GM19035 (cell line): ENCODE measurements around the gene NFATC1.

Experiments
- ATAC-seq: cut with Tn5 transposase; IDR thresholded peaks from one replicate; pipeline ENCODE4 v1.9.1; 2021; ENCODE audit not compliant: unreplicated experiment

The NFATC1 gene

DNA sequence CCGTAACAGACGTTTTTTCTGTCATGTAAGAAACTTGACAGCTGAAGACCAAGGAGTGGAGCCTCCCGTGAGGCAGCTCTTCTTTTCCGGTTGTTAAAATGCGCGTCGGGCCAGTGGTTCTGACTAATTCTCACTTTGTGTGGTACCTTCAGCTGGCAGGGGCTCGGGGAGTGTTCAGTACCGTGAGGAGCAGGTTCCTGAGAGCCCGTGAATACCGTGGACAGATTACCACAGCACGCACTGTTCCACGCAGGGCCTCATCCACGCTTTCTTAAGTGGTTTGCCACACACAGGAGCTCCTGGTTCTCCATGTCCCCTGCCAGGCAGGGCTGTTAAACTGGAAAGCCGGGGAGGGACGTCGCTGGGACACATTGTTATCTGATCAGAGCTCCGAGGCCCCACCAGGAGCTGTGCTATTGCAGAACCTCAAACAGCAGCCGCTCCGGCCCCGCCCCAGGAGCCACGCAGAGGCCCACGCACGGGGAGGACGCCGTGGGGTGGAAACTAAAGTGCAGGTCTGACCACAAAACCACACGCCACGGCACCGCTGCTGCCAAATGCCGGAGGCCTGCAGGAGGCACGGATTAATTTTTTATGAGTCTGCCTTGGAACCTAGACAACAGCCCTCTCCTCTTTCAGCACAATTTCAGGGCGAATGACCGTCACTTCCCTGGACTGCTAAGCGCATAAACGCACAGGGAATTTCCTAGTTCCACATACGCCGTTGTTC, 43.3 kb downstream of the NFATC1 start:
- no peak for ATAC-seq

DNA sequence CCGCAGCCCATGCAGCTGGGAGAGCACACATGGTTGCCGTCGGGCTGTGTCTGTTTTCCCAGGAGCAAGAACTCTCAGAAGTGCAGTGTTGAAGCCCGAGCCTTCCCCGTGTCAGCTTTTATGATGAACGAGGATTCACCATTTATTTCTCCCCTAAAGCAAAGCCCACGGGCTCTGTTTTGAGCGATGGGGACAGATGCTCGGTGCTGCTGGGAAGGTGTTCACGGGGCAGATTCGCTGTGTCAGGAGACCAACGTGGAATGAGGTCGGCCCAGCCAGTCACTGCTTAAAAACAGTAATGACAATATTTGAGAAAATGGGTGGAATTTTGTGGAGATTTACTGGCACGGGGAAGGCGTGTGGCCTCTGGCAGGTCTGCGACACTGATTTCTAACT, 43.9 kb downstream of the NFATC1 start:
- no peak for ATAC-seq

DNA sequence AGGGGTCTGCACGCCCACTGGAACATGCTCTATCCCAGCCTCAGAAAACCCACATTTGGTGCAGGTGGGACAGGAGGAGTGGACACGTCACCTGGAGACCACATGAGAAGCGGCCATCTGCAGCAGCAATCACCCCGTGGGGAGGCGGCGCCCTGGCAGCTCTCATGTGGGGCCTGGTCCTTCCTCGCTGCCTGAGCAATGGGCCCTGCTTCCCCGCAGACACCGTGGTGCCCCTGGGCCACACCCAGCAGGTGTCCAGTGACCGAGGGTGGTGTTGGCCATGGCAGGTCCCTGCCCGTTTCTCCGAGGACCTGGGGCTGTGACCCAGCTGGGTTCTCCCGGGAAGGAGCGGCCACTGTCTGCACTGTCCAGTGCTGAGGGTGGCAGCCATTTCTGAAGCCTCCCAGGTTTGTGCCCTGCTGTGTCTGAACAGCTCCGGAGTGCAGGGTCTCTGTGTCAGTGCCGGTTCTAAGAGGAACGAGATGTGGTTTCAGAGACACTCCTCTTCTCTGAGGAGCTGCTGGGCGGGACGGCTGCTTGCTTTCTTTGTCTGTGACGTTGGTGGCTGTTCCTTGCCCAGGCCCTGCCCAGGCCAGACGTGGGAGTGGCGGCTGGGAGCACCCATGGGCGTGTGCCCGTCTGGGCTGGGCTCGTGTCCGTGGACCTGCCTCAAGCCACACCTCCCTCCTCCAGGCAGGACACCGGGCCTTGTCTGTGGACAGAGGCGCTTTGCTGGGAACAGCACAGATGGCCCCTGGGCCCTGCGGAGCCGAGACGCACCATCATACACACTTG, 44.8 kb downstream of the NFATC1 start:
- no peak for ATAC-seq

DNA sequence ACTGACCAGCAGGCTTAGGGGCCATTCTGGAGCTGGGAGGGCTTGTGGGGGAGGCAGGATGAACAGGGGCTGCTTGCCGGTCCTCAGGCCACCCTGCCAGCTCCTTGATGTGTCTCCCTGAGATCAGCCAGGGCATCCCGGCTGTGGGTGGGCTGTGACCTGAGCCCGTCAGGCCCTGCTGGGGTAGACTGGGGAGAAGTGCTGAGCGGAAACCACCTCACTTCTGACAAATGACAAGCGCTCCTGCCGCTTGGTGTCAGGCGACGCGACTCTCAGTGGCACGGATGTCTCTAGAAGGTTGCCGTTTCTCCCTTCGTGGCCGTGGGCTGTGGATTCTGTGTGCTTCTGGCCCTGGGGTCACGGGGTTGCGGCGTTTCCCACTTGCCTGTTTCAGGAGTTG, 45.7 kb downstream of the NFATC1 start:
- ATAC-seq, result no peak

DNA sequence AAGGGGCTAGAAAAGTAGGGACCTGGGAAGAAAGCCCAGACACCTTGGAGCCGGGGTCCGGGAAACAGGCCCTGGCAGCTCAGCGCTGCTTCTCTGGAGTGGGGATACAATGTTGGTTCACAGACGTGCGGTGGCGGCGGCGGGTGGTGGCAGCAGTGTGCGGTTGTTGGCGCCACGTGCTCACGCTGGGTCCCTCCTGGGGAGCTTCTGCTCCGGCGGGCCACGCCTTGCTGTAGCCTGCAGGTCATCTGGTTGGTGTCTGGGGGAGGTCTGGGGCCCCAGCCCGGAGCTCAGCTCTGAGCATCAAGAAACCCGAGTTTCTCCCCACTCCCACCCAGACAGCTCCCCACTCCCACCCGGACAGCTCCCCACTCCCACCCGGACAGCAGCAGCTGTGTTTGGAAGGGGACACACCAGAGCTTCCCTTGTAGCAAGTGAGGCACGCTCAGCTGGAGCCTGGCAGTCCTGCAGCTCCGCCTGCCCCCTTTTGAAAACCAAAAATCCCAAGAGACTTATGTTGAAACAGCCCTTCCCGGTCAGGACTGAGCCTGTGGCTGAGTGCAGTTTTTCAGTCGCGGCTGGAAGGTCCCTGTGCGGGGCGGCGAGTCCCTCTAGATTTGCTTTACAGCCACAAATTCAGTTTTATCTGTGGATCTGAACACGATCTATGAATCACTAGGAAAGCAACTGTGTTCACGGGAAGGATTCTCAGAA, 46.9 kb downstream of the NFATC1 start:
- ATAC-seq, result no peak

DNA sequence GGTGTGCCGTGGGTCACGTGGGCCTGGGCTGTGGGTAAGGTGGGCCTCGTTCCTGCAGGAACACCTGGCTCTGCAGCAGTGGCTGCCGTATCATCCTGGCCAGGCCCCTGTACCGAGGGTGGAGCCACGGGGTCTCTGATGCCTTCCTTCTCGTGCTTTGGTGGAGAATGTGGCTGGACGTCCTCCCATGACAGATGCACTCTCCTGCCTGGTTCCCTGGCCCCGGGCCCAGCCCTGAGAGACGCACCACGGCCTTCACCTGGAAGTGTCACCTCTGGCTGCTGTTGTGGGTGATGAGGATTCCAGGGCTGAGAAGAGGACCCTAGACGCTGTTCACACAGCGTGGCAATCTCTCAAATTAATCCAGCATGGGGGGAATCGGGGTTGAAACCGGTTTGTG, 49.5 kb downstream of the NFATC1 start:
- ATAC-seq, result no peak

DNA sequence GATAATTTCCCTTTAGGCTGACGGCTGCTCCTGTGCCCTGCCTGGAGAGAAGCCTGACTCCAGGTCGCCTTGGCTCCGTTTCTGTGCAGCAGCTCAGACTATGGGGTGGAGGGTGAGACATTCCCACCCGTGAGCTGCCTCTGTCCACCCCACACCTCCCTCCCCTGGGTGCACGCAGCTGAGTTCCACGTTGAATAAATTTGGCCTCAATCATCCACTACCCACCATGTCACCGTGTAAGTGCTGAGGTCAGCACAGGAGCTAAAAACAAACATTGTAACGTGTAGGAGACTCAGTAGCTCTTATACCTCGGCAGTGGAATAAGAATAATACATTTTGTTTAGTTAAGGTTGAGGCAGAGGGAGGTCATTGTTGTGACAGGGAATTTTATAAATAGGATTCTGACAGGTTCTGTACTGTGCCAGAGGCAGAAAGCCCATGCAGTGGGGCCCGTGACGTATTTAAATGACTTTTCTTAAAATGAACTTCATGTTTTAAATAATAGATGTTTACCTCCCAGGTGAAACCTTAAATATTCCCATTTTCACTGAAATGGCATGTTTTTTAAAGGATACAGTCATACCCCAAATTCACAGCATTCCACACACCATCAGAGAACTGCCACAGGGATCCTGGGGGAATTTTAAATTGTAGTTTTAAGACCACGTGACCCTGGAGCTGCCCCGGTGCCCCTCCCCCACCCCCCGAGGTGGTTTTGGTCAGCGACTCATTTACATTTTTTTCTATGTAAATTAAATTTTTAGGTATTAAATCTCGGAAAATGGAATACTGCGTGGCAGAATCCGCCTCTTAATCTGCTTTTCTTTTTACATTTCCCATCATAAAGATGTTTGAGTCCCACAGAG, 50.2 kb downstream of the NFATC1 start:
- no peak for ATAC-seq

DNA sequence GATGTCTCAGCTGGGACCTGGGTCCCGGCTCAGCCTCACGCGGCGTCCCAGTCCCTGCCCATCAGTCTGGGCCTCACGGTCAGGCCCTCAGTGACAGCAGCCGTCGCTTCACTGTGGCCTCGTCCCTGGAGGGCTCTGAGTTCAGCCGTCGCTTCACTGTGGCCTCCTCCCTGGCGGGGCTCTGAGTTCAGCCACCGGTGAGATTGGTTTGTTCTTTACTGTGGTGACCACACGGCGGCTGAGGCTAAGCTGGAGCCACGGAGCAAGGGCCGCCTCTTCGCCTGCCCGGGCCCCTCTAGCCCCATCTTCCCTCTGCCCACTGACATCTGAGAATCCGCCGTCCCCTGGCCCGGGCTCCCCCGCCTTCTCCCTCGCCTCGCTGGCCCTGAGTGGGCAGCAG, 51.2 kb downstream of the NFATC1 start:
- ATAC-seq, result no peak

DNA sequence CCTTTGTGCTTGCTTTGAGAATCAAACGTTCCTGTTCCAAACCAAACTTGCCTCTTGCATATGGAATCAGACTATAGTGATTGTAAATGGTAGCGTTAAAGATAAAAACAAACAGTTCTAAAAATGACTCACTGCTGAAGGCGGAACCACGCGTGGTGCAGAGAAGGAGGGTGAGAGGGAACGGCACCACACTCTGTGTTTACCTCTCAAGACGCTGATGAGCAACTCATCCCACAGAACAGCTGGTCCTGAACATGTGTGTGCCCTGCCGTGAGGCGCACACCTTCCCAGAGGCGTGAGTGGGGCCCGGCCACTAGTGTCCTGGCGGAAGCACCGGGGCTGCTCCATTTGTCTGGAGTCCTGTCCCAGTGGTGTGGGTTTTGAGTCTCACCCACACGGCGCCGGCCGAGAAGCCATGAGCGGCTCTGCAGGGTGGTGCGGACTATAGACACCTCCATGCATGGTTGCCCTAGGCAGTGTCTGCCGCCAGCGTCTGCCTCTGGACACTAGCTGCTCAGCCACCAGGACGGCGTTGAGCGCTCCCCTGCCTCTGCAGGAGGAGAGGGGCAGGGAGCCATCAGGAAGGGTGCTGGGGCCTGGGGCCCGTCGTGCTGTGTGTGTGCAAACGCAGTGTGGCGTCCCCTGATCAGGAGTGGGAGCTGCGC, 52.1 kb downstream of the NFATC1 start:
- no peak for ATAC-seq

DNA sequence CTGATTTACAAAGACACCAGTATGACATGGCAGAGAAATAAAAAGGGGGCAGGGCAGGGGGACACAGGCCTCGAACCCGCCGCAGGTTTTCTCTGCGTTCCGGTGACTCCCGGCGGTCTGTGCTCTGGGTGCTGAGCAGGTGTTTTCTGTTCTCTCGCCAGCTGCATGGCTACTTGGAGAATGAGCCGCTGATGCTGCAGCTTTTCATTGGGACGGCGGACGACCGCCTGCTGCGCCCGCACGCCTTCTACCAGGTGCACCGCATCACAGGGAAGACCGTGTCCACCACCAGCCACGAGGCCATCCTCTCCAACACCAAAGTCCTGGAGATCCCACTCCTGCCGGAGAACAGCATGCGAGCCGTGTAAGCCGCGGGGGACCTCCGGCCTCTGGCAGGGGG, 52.9 kb downstream of the NFATC1 start:
- no peak for ATAC-seq

DNA sequence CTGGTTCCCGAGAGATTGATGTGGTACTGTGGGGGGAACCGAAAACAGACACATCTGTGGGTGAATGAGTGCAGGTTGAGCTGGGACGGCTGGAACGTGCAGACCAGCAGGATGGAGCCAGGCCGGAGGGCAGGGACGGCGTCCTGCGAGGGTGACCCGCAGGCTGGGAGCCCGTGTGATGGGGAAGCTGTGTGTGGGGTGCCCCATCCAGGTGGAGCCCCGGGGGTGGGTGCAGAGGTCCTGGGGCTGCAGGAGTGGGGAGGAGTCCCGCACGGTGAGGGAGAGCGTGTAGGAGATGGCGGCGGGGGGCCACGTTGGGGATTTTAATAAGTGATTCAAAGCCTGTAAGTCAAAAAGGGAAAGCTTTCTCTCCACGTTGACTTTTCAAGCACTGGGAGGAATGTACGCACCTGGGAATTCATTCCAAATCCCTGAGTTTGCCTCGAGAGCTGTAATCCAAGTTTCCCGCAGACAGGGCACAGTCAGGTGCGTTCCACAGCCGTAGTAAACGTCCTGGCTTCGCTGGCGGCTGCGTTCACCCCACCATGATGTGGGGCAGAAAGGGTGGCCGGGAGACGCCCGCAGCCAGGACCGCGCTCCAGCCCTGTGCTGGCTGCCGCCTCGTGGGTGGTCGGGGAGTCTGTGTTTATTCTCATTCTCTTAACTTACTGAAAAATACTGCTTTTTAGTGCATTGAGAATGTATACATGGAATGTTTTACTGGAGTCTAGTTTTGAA, 54.0 kb downstream of the NFATC1 start:
- no peak for ATAC-seq

DNA sequence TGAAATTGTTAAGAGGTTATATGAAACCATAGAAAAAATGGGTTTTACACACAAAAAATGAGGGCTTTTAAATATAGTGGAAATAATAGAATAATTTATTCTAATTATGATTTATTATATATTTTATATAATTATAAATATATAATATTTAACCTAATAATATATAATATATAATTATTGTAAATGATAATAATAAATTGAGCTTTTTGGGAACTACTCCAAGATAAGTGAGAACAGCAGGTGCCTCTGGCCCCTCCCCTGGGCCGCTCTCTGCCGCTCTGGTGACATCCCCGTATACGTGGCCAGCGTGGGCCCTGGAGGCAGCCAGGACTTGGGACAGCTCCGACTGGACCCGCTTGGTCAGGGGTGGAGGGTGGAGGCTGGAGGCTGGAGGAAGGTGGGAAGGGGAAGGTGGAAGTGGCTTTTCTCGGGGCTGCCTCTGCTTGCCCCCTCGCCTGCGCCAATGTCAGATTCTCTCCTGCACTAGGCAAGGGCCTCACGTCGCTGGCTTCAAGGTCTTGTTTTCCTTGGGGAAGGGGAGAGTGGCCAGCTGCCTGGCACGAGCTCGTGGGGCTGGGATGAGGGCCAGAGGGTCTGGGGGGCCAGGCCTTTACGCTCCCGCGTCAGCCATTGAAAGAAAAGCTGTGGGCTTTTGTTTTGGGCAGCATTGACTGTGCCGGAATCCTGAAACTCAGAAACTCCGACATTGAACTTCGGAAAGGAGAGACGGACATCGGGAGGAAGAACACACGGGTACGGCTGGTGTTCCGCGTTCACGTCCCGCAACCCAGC, 54.8 kb downstream of the NFATC1 start:
- ATAC-seq, result no peak

DNA sequence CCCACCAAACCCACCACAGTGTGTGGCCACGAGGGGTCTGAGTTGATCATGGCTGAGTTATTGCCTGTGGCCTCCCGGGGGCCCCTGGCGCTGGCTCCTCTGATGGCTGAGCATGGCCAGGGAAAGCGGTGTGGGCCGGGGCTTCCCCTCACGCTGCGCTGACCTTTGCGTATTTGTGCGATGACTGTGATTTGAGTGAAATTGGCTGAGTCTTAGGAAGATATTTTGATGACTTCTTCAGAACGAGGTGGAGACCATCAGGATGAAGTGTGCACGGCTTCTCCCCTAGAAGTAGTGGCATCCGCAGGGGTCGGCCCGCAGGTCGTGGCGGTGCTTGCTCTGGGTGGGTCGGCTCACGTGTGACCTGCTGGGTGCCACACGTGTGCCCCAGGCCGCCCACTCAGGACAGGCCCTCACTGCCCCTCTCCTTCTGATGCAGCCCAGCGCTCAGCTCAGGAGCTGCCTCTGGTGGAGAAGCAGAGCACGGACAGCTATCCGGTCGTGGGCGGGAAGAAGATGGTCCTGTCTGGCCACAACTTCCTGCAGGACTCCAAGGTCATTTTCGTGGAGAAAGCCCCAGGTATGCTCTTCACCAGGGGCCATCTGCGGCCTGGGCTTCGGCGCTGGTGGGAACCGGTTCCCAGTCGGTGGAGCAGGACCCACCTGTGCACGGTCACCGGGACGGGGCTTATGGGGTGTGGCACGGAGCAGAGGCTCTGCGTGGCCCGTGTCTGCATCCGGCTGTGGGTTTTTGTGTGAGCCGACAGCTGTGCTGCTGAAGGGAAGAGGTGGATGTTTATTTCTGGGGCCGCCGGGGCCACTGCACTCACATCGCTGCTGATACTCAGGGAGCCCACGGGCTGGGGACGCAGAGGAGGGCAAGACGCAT, 55.8 kb downstream of the NFATC1 start:
- ATAC-seq, result no peak

DNA sequence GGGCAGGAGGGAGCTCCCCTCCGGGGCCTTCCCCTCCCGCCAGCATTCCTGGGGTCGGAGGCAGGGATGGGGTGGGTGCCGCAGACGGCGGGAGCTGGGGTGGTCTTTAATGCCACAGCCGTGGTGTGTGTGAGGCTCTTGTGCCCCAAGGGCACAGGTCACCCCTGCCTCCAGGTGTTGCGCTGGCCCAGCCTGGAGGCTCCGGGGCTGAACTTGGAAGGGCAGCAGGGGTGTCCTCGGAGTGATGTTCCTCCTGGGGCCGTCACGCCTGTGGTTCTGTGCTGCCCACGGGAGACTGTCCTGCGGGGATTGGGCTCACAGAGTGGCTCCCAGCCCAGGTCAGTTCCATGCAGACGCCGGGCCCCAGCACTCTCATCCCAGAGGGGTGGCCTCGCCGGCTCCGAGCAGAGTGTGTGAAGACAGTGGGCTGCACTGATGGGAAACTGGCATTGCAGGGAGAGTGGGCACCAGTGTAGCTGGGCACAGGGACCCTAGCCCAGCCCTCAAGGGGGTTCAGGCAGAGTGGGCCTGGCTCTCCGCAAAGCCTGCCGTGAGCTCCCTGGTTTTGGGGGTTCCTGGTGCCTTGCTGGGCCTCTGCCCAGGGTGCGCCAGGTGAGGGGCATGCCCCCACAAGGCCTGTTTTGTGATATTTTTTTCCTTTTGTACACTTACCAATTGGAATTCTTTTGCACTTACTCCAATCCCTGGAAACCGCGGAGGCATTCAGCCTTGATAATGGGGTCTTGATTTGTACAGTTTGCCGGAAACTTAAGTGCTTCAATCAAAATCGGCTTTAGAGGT, 56.7 kb downstream of the NFATC1 start:
- ATAC-seq, result no peak

DNA sequence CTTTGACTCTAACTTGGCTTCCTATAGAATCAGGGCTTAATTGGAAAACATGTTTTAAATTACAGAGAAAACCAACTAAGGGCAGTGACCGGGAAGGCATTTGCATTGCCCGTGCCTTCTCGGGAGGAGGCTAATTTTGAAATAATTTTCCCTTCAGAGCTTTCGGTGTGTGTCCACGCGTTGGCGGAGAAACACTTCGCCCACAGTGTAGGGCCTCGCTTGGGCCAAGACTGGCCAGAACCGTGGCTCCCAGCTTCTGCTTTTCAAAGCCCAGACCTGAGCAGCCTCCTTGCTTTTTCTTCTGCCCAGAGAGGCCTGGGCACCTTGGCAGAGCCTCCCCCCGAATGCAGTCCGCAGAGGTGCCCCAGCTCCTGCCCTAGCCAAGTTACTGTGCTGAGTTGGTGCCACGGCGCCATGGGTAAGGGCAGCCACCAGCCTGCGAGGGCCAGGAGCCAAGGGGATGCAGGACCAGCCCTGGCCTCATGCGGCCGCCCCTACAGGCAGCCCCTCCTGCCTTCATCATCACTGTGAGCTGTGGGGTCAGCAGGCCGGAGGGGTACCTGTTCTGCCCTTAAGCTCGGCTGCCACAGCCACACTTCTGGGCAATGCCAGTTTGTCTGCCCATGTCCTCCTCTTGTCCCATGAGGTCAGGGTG, 57.4 kb downstream of the NFATC1 start:
- no peak for ATAC-seq

DNA sequence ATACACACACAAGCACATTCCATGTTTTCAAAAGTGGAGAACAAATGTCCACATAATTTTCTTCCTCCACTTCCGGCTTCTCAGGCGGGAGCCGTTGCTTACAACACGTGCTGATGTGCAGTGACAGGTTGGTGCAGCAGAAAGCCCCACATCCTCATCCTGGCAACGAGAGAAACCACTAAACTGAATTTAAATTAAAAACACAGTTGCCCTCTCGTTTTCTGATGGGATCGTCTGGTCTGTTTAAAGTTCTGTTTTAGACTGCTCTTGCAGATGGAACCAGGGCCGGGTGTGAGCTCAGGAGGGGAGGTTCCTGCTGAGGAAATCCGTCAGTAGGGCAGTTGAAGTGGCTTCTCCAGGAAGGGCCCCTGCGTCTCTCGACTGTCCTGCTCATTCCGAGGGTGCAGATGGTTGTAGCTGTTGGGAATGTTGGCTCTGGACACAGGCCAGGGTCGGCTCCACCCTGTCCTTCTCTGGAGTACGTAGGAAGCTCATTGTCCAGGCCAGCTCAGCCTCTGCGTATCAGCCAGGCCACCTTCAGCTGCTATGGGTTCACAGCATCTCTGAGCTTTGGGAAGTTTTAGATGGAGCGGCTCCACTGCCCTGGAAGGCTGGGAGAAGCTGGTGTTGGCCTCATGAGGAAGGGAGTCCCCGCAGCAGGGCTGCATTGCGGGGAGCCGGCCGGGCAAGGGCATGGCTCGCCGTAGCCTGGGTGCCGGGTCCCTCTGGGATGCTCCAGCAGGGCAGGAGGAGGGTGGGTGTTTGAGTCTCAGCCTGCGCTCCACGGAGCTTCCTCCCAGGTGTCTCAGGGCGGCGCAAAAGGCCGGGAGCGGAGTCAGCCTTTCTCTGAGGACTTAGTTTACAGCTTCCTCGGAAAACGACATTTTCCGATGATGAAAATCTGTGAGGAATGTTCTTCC, 58.3 kb downstream of the NFATC1 start:
- ATAC-seq, result no peak
